ENCODE data around the gene CACNG5. TPM values are rescaled to one million over a fixed set of nuclear protein-coding genes. Genes with fewer than 3 reads are reported as not detected.

CACNG5 gene, protein sequence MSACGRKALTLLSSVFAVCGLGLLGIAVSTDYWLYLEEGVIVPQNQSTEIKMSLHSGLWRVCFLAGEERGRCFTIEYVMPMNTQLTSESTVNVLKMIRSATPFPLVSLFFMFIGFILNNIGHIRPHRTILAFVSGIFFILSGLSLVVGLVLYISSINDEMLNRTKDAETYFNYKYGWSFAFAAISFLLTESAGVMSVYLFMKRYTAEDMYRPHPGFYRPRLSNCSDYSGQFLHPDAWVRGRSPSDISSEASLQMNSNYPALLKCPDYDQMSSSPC
- total RNA-seq (2022; extraction: Qiagen RNA extraction; ENCODE audit: low read depth), result not detected in 5 replicates

DNA sequence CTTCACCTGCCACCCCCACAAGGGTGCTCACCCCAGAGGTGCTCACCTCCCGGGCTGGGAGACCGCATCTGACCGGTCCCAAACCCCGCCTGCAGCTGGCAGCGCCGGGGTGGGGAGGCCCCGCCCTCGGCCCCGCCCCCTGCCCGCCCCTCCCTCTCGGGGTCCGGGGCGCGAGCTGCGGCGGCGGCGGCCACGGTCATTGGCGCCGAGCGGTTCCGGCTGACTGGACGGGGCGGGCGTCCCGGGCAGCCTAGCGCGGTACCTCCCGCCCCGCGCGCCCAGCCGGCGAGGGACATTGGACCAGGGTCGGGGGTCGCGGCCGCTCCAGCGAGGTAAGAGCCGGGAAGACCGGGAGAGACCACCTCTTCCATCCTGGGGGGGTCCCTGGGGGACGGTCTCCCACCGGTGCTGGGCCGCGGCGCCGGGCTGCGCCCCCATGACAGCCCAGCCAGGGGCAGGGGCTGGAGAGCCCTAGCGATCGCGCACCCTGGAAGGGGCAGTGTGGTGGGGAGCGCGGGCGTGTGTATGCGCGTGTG is at the start of gene CACNG5:
TSS of gene CACNG5 (plus strand) at position 199 of the 536 bp plus-strand sequence. CDS start 42,216 bp downstream, outside the sequence.

Other genes starting within 250 kb of the CACNG5 start
- gene CACNG4, start 129.6 kb downstream of the CACNG5 start, total RNA-seq (2022; extraction: Qiagen RNA extraction; ENCODE audit: low read depth), result 10.7 to 15.4 TPM (median 13.9 TPM) in 5 replicates
- gene CACNG1, start 209.4 kb downstream of the CACNG5 start, total RNA-seq (2022; extraction: Qiagen RNA extraction; ENCODE audit: low read depth), result 0.10 to 0.16 TPM in 2 of 5 replicates, not detected in the others

Measured in A549 treated with GW870086 at 1 μM for 4 hours (cell line).